ENCODE results near the gene RFLNA.

The RFLNA gene

GRCh38 chr12:124336742-124337520, 42.0 kb downstream of the RFLNA start:
- DNase-seq (ENCODE audit: low spot score) = no peak

- DNase-seq (ENCODE audit: low spot score) = no peak
Measured at GRCh38 chr12:124337622-124338021, 42.7 kb downstream of the RFLNA start.

- no peak for DNase-seq (ENCODE audit: low spot score)
Measured at GRCh38 chr12:124338448-124338847, 43.6 kb downstream of the RFLNA start.

GRCh38 chr12:124338876-124339603, 44.1 kb downstream of the RFLNA start:
- no peak for DNase-seq (ENCODE audit: low spot score)

- no peak for DNase-seq (ENCODE audit: low spot score)
Measured at GRCh38 chr12:124340080-124340900, 45.4 kb downstream of the RFLNA start.

GRCh38 chr12:124341645-124342069, 46.8 kb downstream of the RFLNA start:
- DNase-seq (ENCODE audit: low spot score) = no peak

GRCh38 chr12:124344022-124344421, 49.1 kb downstream of the RFLNA start:
- no peak for DNase-seq (ENCODE audit: low spot score)

GRCh38 chr12:124344526-124344925, 49.6 kb downstream of the RFLNA start:
- DNase-seq (ENCODE audit: low spot score) = no peak

- no peak for DNase-seq (ENCODE audit: low spot score)
Measured at GRCh38 chr12:124345795-124346194, 50.9 kb downstream of the RFLNA start.

- DNase-seq (ENCODE audit: low spot score) = no peak
Measured at GRCh38 chr12:124346425-124347168, 51.7 kb downstream of the RFLNA start.

GRCh38 chr12:124347335-124347734, 52.4 kb downstream of the RFLNA start:
- DNase-seq (ENCODE audit: low spot score) = no peak

- peak; percentile 67 for DNase-seq (ENCODE audit: low spot score)
Measured at GRCh38 chr12:124347805-124348658, 53.1 kb downstream of the RFLNA start.

- no peak for DNase-seq (ENCODE audit: low spot score)
Measured at GRCh38 chr12:124348659-124349380, 53.9 kb downstream of the RFLNA start.

- no peak for DNase-seq (ENCODE audit: low spot score)
Measured at GRCh38 chr12:124350491-124350890, 55.6 kb downstream of the RFLNA start.

GRCh38 chr12:124351422-124351821, 56.5 kb downstream of the RFLNA start:
- no peak for DNase-seq (ENCODE audit: low spot score)

GRCh38 chr12:124352257-124352656, 57.4 kb downstream of the RFLNA start:
- DNase-seq (ENCODE audit: low spot score) = no peak

GRCh38 chr12:124352839-124353238, 57.9 kb downstream of the RFLNA start:
- no peak for DNase-seq (ENCODE audit: low spot score)

GRCh38 chr12:124354400-124354799, 59.5 kb downstream of the RFLNA start:
- no peak for DNase-seq (ENCODE audit: low spot score)

- DNase-seq (ENCODE audit: low spot score) = no peak
Measured at GRCh38 chr12:124356221-124356620, 61.3 kb downstream of the RFLNA start.

GRCh38 chr12:124357616-124358015, 62.7 kb downstream of the RFLNA start:
- no peak for DNase-seq (ENCODE audit: low spot score)

All from D341Med (cell line).